Fibroblast of villous mesenchyme (primary cell): ENCODE data around the gene ADGRA1. TPM values are rescaled to one million over a fixed set of nuclear protein-coding genes. Genes with fewer than 3 reads are reported as not detected.

ENCODE experiments used
- DNase-seq: peaks from one replicate; pipeline ENCODE4 v3.0.0-alpha.2; 2010; ENCODE audit warnings: low read depth
- H3K4me3 ChIP-seq: 2 replicates; pipeline ENCODE4 v1.5.1; 2011; ENCODE audit warnings: low read depth, mild to moderate bottlenecking, low read length
- CTCF ChIP-seq: IDR thresholded peaks from 2 replicates; pipeline ENCODE4 v1.5.1; 2012; ENCODE audit warnings: low read depth, mild to moderate bottlenecking, low read length; ENCODE audit not compliant: insufficient read depth
- total RNA-seq: library from RNA; depleted of rRNA; stranded (reverse); fragments of >200 nt; gene quantifications from 2 replicates; pipeline ENCODE4 v1.2.3, GENCODE V29; 2012

ADGRA1 gene
- total RNA-seq, 1 donor, result not detected

- no peak for TF ChIP-seq CTCF
- DNase-seq, result no peak
Measured at GRCh38 chr10:133060022-133060421, 27.7 kb upstream of the ADGRA1 start.

GRCh38 chr10:133060466-133060865, 27.3 kb upstream of the ADGRA1 start:
- DNase-seq, result no peak
- no peak for TF ChIP-seq CTCF
- no peak overlapping the region for H3K4me3 ChIP-seq

More at GRCh38 chr10:133060022-133060421, 27.7 kb upstream of the ADGRA1 start:
- H3K4me3 ChIP-seq, result no peak overlapping the region

GRCh38 chr10:133060881-133061280, 26.8 kb upstream of the ADGRA1 start:
- DNase-seq, result no peak
- H3K4me3 ChIP-seq, result no peak overlapping the region
- TF ChIP-seq CTCF, result no peak

GRCh38 chr10:133061296-133062038, 26.3 kb upstream of the ADGRA1 start:
- no peak for DNase-seq
- H3K4me3 ChIP-seq, result no peak overlapping the region
- no peak for TF ChIP-seq CTCF

- no peak for DNase-seq
- no peak for TF ChIP-seq CTCF
- H3K4me3 ChIP-seq, result no peak overlapping the region
Measured at GRCh38 chr10:133062085-133062484, 25.6 kb upstream of the ADGRA1 start.

GRCh38 chr10:133062635-133063034, 25.1 kb upstream of the ADGRA1 start:
- DNase-seq, result no peak
- TF ChIP-seq CTCF, result no peak

More at GRCh38 chr10:133062635-133063034, 25.1 kb upstream of the ADGRA1 start:
- no peak overlapping the region for H3K4me3 ChIP-seq
